ENCODE measurements around the gene TPSB2.

DNA sequence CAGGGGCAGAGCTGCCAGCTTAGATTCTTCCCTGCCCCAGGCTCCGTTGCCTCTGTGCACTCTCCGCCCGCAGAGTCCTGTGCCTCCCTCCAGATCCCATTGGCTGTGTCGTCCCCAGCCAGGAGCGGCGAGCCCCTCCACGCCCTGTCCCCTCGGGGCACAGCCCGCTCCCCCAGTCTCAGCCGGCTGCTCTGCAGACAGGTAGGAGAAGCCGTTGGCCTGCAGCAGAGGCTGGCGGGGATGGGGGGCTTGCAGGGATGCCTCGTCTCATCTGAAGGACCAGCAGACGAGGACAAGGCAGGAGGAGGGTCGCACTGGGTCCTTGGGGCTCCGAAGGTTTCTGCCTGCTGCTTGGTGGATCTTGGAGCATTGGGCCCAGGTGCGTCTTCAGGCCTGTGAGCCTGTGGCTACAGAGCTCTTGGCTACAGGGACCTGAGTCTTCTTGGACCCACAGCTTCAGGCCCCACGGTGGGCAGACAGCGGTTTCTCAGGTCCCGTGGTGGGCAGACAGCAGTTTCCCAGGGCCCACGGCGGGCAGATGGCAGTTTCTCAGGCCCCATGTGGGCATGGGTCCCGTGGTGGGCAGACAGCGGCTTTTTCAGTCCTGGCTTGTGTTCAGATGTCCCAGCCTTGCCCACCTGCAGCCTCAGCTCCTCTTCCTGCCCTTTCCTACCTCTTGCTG is 10.9 kb downstream of the TPSB2 start:
- TF ChIP-seq, protein P1, sequence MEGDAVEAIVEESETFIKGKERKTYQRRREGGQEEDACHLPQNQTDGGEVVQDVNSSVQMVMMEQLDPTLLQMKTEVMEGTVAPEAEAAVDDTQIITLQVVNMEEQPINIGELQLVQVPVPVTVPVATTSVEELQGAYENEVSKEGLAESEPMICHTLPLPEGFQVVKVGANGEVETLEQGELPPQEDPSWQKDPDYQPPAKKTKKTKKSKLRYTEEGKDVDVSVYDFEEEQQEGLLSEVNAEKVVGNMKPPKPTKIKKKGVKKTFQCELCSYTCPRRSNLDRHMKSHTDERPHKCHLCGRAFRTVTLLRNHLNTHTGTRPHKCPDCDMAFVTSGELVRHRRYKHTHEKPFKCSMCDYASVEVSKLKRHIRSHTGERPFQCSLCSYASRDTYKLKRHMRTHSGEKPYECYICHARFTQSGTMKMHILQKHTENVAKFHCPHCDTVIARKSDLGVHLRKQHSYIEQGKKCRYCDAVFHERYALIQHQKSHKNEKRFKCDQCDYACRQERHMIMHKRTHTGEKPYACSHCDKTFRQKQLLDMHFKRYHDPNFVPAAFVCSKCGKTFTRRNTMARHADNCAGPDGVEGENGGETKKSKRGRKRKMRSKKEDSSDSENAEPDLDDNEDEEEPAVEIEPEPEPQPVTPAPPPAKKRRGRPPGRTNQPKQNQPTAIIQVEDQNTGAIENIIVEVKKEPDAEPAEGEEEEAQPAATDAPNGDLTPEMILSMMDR (IDR thresholded peaks at IDR 0.05; ENCODE audit: insufficient read depth, low read depth, low read length): no peak
- TF ChIP-seq EZH2 (IDR thresholded peaks at IDR 0.05; ENCODE audit: insufficient read depth, low read length): no peak

Data from astrocyte (in vitro differentiated cells and primary cell).